HG03342 (cell line): ENCODE data around the gene RPS6KB1.
A peak's percentile ranks its signal among the peaks of the same experiment; 100 is the strongest.
"Not testable (repeated sequence)": the region's sequence is repeated elsewhere in the genome, so short reads cannot be mapped to it uniquely, and the experiment has no call there.

Source experiments
- ATAC-seq: cut with Tn5 transposase; IDR thresholded peaks from one replicate; pipeline ENCODE4 v1.9.1; 2021; ENCODE audit warnings: mild to moderate bottlenecking, moderate library complexity; ENCODE audit not compliant: unreplicated experiment

The RPS6KB1 gene

GRCh38 chr17:59892924-59893675, at the start of gene RPS6KB1, which contains the start of gene TUBD1:
RPS6KB1 (plus strand) TSS chr17:59893121; CDS start chr17:59893185, 64 bp downstream.
TUBD1 (minus strand) TSS chr17:59892943; CDS start chr17:59891002, 1,941 bp downstream.
- peak; percentile 87 for ATAC-seq

DNA sequence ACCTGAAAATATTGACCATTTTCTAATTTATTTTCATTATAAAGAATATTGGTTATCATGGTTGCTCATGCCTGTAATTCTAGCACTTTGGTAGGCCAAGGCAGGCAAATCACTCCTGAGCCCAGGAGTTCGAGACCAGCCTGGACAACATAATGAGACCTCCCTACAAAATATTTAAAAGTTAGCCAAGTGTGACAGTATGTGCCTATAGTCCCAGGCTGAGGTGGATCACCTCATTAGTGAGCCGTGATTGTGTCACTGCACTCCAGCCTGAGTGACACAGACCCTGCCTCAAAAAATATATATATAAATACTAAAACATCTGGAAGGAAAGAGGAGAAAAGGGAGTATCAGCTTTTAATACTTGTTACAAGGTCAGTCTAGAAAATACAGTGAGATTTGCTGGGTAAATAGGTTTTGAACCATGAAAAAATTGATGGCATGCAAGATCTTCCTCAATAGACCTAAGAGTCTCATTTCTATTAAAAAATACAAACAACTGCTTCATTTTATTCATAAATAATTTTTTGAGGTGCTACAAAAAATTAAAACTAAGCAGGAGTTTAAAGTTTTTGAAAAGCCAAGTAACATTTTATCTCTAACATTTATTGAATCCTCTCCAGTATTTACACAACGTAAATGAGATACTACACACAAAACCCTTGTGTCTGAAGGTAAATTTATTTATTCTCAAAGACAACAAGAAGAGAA, 47.9 kb upstream of the RPS6KB1 start:
- ATAC-seq, result no peak

GRCh38 chr17:59845595-59846393, 47.1 kb upstream of the RPS6KB1 start:
- no peak for ATAC-seq

GRCh38 chr17:59846394-59847165, 46.3 kb upstream of the RPS6KB1 start:
- no peak for ATAC-seq

GRCh38 chr17:59848385-59848668, 44.6 kb upstream of the RPS6KB1 start:
- ATAC-seq, result no peak

DNA sequence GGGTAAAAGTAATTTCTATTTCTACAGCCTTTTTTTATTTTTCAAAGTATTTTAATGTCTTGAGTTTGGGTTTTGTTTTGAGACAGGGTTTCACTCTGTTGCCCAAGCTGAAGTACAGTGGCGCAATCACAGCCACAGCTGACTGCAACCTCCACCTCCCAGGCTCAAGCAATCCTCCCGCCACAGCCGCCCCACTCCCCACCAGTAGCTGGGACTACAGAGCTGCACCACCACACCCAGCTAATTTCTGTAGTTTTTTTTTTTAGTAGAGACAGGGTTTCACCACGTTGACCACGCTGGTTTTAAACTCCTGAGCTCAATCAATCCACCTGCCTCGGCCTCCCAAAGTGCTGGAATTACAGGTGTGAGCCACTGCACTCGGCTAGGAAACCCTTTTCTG, 44.1 kb upstream of the RPS6KB1 start:
- ATAC-seq, result peak; percentile 35

DNA sequence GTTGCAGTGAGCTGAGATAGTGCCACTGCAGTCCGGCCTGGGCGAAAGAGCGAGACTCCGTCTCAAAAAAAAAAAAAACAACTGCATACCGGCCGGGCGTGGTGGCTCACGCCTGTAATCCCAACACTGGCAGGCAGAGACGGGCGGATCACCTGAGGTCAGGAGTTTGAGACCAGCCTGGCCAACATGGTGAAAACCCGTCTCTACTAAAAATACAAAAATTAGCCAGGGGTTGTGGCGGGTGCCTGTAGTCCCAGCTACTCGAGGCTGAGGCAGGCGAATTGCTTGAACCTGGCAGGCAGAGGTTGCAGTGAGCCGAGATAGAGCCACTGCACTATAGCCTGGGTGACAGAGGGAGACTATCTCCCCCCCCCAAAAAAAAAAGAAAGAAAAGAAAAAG, 42.6 kb upstream of the RPS6KB1 start:
- ATAC-seq, result not testable (repeated sequence)

- no peak for ATAC-seq
These were observed 41.2 kb upstream of the RPS6KB1 start for GRCh38 chr17:59851439-59852375.

- ATAC-seq, result not testable (repeated sequence)
These were observed 40.1 kb upstream of the RPS6KB1 start for GRCh38 chr17:59852847-59853167.

DNA sequence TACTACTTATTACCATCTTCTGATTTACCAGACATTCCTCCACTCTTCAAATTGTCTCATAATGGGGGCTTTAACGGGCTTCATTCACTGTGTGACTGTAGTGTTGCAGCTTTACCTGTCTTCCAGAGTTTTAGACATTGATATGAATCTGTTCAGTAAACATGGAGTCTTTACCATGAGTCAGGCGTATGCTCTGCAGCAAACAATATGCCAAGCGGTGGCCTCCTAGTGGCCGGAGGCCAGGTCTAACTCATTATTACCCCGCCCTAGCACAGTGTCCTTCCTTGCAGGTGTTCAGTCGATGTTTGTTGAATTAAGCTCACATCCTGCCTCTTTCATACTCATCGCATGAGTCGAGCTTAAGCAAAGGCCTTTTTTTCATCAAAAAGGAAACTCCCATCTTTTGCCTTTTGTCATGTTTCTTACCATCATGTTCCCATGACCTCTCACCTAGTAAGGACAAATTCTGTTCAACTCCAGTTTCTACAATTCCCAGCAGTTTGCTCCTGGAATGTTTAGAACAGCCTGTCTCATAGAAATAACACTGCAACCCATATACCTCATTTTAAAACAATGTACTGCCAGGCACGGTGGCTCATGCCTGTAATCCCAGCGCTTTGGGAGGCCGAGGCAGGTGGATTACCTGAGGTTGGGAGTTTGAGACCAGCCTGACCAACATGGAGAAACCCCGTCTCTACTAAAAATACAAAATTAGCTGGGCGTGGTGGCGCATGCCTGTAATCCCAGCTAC, 39.6 kb upstream of the RPS6KB1 start:
- no peak for ATAC-seq

DNA sequence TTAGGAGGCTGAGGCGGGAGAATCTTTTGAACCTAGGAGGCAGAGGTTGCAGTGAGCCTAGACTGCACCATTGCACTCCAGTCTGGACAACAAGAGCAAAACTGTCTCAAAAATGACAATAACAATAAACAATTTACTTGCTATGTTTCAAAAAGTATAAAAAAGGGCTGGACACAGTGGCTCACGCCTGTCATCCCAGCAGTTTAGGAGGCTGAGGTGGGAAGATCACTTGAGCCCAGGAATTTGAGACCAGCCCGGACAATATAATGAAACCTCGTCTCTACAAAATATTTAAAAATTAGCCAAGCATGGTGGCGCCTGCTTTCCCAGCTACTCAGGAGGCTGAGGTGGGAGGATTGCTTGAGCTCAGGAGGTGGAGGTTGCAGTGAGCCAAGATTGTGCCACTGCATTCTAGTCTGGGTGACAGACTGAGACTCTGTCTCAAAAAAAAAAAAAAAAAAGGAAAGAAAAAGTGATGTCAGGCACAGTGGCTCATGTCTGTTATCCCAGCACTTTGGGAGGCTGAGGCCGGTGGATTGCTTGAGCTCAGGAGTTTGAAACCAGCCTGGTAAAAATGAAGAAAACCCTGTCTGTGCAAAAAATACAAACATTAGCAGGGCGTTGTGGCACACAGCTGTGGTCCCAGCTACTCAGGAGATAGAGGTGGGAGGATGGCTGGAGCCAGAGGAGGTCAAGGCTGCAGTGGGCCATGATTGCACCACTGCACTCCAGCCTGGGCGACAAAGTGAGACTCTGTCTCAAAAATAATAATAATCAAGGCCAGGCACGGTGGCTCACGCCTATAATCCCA, 38.8 kb upstream of the RPS6KB1 start:
- ATAC-seq, result not testable (repeated sequence)

GRCh38 chr17:59856859-59857794, 35.8 kb upstream of the RPS6KB1 start:
- ATAC-seq, result no peak

DNA sequence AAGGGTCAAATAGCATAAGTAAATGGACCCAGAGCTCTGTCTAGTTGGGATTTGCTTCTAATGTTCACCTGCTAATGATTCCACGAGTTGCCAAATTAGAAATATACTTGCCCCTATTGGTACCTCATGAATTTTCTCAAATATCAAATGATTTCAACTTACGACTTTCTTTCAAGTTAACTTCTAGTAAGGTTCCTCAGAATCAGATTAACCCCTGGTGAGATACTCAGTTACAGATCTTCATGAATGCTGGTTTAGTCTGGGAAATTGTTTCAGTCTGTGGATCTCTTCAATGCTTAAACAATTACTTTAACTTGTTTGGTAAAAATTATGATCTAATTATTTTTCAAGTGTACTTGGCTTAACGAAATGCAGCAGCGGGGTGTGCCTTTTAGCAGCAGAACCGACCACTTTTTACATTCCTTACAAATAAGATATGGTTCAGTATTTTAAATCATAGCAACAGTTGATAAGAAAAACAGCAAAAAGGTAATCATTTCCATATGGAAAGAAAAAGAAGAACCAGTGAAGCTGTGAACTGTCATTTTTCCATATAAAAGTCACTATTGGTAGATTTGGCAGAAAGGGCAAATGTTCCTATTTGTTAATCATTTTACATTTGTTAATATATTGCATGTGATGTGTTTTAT, 34.6 kb upstream of the RPS6KB1 start:
- ATAC-seq, result no peak

DNA sequence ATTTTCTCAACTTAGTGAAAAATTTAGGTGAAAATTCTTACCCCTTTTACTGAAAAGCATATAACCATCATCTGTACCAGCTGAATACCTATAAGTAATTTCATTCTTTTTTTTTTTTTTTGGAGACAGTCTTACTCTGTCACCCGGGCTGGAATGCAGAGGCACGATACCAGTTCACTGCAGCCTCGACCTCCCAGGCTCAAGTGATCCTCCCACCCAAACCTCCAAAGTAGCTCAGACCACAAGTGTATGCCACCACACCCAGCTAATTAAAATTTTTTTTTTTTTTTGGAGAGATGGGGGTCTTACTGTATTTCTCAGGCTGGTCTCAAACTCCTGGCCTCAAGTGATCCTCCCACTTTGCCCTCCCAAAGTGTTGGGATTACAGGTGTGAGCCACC, 34.0 kb upstream of the RPS6KB1 start:
- no peak for ATAC-seq

DNA sequence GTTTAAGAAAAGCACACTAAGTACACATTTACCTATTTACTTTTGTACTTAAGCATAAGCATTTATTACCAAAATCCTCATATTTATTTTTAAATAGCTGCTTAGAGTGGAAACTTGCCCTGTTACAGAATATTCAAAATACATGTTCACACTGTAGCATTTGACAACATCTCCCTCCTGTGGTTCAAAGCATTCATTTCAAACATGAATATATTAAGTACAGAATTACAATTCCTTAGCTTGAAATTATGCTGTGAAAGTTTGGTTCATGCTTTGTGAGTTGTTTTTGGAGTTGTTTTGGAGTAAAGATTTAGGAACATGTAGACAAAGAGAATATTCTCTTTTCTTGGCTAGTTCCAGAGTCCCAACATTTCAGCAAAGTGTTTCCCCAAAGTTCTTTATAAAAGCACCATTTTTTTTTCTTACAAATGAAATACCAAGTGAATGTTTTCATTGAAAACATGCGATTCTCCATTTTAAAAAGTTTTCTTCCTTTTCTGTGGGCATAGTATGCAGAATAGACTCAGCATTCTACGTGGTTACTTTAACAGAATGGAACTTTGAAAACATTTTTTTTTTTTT, 33.4 kb upstream of the RPS6KB1 start:
- no peak for ATAC-seq

DNA sequence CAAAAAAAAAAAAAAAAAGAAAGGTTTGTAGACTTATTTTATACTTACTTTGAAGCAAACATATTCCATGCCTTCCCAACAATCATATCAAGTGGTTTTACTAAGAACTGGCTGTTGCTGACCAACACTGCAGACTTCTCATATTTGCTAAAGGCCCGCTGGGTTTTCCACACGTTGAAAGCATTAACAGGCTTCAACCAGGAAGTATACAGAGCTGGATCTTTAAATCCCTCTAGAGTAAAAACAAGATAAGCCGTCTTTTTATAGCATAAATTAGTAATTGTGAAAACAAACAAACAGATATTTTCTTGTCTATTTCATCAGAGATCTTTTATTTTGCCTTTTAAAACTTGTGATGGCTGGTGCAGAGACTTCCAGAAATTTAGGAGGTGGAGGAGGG, 29.3 kb upstream of the RPS6KB1 start:
- ATAC-seq, result no peak

DNA sequence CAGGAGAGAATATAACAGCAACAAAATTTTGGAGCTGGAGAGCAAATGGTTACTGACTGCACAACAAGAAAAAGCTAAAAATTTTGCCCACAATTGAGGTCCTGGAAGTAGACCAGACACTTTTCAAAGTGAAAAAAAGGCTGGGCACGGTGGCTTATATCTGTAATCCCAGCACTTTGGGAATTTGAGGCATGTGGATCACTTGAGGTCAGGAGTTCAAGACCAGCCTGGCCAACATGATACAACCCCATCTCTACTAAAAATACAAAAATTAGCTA, 23.0 kb upstream of the RPS6KB1 start:
- no peak for ATAC-seq
